GM21381 (cell line): ENCODE results near the gene EMC6.
"Not testable (repeated sequence)": the region's sequence is repeated elsewhere in the genome, so short reads cannot be mapped to it uniquely, and the experiment has no call there.

Experiments used
- ATAC-seq: cut with Tn5 transposase; IDR thresholded peaks from one replicate; pipeline ENCODE4 v1.9.1; 2021; ENCODE audit warnings: mild to moderate bottlenecking, moderate library complexity; ENCODE audit not compliant: unreplicated experiment

Gene EMC6

GRCh38 chr17:3679531-3680126, 11.0 kb downstream of the EMC6 start:
- ATAC-seq, result no peak

GRCh38 chr17:3681057-3681456, 12.4 kb downstream of the EMC6 start:
- ATAC-seq, result no peak

- ATAC-seq, result no peak
These were observed 13.0 kb downstream of the EMC6 start for GRCh38 chr17:3681565-3681964.

- ATAC-seq, result no peak
These were observed 13.4 kb downstream of the EMC6 start for GRCh38 chr17:3682033-3682432.

GRCh38 chr17:3683054-3683511, 14.5 kb downstream of the EMC6 start:
- no peak for ATAC-seq

- ATAC-seq, result no peak
These were observed 16.6 kb downstream of the EMC6 start for GRCh38 chr17:3685174-3685573.

GRCh38 chr17:3688027-3688553, 19.5 kb downstream of the EMC6 start:
- no peak for ATAC-seq

- ATAC-seq, result no peak
These were observed 20.2 kb downstream of the EMC6 start for GRCh38 chr17:3688852-3689261.

- no peak for ATAC-seq
These were observed 20.9 kb downstream of the EMC6 start for GRCh38 chr17:3689262-3690093.

- ATAC-seq, result no peak
These were observed 21.6 kb downstream of the EMC6 start for GRCh38 chr17:3690094-3690715.

- ATAC-seq, result no peak
These were observed 23.0 kb downstream of the EMC6 start for GRCh38 chr17:3691617-3692067.

- no peak for ATAC-seq
These were observed 23.7 kb downstream of the EMC6 start for GRCh38 chr17:3692346-3692745.

- no peak for ATAC-seq
These were observed 24.5 kb downstream of the EMC6 start for GRCh38 chr17:3693141-3693540.

GRCh38 chr17:3693829-3694231, 25.2 kb downstream of the EMC6 start:
- no peak for ATAC-seq

- ATAC-seq, result no peak
These were observed 26.6 kb downstream of the EMC6 start for GRCh38 chr17:3695129-3695722.

GRCh38 chr17:3695723-3696411, 27.3 kb downstream of the EMC6 start, which contains the start of gene P2RX5:
Gene P2RX5 (minus strand): TSS chr17:3696155. CDS start chr17:3696005, 150 bp downstream.
- no peak for ATAC-seq

GRCh38 chr17:3697103-3697476, 28.5 kb downstream of the EMC6 start:
- ATAC-seq, result no peak

- no peak for ATAC-seq
These were observed 29.5 kb downstream of the EMC6 start for GRCh38 chr17:3698139-3698538.

GRCh38 chr17:3699951-3700350, 31.3 kb downstream of the EMC6 start:
- ATAC-seq, result no peak

- ATAC-seq, result not testable (repeated sequence)
These were observed 33.5 kb downstream of the EMC6 start for GRCh38 chr17:3702041-3702539.
